SJCRH30 (cell line): Measurements from ENCODE around the gene RUNX1. TPM values are rescaled to one million over a fixed set of nuclear protein-coding genes. Genes with fewer than 3 reads are reported as not detected.
A peak's percentile ranks its signal among the peaks of the same experiment; 100 is the strongest.

Source experiments
- DNase-seq, 2 experiments: peaks; one replicate each; pipeline ENCODE4 v3.0.0-alpha.2; 2015 to 2020
- H3K27ac ChIP-seq: fragments of 250-450 bp; sonication (Bioruptor Pico); 2 replicates; pipeline ENCODE4 v1.5.1; 2020; ENCODE audit warnings: mild to moderate bottlenecking, moderate library complexity
- H3K27me3 ChIP-seq: fragments of 250-450 bp; sonication (Bioruptor Pico); 2 replicates; pipeline ENCODE4 v1.5.1; 2020; ENCODE audit warnings: mild to moderate bottlenecking, moderate library complexity
- H3K36me3 ChIP-seq: fragments of 250-450 bp; sonication (Bioruptor Pico); 2 replicates; pipeline ENCODE4 v1.5.1; 2020; ENCODE audit warnings: mild to moderate bottlenecking, moderate library complexity
- H3K4me1 ChIP-seq: fragments of 250-450 bp; sonication (Bioruptor Pico); 2 replicates; pipeline ENCODE4 v1.5.1; 2020; ENCODE audit warnings: mild to moderate bottlenecking, moderate library complexity
- H3K4me3 ChIP-seq: fragments of 250-450 bp; sonication (Bioruptor Pico); 2 replicates; pipeline ENCODE4 v1.5.1; 2020; ENCODE audit warnings: mild to moderate bottlenecking, moderate library complexity
- H3K9me3 ChIP-seq: fragments of 250-450 bp; sonication (Bioruptor Pico); replicated peaks from 2 replicates; pipeline ENCODE4 v1.5.1; 2020; ENCODE audit warnings: mild to moderate bottlenecking, moderate library complexity
- total RNA-seq: library from RNA; depleted of rRNA; stranded (reverse); fragments of >200 nt; shearing (Covaris generic); gene quantifications from 2 replicates; pipeline ENCODE4 v1.2.3, GENCODE V29; 2014

Gene RUNX1
- total RNA-seq, 1 experiment from 2014 or later: 23.7 TPM

DNA sequence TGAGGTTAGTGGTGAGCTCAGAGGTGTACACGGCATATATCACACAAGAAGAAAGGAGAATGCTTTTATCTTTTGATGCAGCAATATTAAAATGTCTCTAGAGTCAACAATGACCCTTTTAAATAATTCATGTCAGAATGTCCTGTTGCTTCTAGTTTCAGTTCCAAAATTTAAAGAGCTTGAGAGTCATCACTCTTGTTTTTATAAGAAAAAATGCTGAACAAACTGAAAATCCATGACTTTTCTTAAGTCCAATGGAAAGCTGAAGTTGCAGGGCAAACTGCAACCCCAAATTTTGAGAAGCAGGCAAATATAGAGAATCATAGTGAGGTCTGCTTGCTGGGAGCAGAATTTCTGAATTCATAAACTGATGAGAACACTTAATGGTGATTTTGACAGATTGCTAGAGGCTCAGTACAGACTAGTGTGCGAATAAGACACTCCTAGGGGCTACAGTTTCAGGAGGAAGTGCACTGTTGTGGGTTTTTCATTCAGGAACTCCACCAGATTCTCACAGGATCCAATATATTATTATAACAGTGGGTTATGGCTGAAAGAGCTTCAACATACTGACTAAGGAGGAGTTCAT, 245.2 kb downstream of the RUNX1 start:
- Histone ChIP-seq H3K36me3 (peaks cover 54% of the 10 kb centered on the region), H3K4me3 (no peak overlapping the region), H3K27ac (no peak overlapping the region), H3K9me3 (no peaks in the 10 kb centered on the region; the same call in 1 of the 2 replicates), H3K4me1 (peaks cover 12% of the 10 kb centered on the region; the same call in 1 of the 2 replicates), H3K27me3 (no peaks in the 10 kb centered on the region)
- no peak for DNase-seq

DNA sequence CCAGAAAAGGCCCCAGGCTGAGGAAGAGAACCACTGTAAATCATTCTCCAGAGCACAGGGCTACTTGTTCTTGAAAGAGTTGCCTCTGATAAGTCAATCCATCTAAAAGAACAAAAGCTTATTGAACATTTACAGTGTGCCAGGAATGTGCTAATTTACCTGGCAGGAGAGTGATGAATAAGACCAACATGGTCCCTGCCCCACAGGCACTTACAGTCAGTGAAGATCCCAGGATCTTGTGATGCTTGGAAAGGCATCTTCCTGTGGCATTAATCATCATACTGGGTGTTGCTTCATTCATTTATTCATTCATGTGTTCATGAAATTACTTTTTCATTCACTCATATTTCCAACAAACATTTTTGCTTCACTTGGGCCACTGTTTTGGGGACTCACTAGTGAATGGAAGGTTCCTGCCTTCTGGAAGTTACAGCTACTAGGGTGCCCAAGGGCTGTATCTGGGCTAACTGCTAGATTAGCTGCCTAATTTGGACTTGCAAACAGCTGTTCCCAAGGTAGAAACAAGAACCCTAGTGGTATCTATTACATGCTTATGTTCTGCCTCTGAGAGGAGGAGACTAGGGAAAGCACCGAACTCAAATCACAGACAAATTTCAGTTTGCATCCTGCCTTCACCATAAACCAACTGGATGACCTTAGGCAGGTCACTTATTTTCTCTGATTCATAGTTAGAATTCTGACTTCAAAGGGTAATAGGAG, 246.8 kb downstream of the RUNX1 start:
- Histone ChIP-seq H3K9me3 (no peaks in the 10 kb centered on the region; the same call in 1 of the 2 replicates), H3K4me1 (peaks cover 4% of the 10 kb centered on the region; the same call in 1 of the 2 replicates), H3K27ac (no peak overlapping the region), H3K36me3 (peaks cover 60% of the 10 kb centered on the region), H3K27me3 (no peaks in the 10 kb centered on the region), H3K4me3 (no peak overlapping the region)
- peak in 1 of 2 experiments; percentile 27 for DNase-seq

- Histone ChIP-seq H3K27me3 (no peaks in the 10 kb centered on the region), H3K27ac (no peak overlapping the region), H3K4me3 (no peak overlapping the region), H3K36me3 (peaks cover 61% of the 10 kb centered on the region), H3K4me1 (peaks cover 3% of the 10 kb centered on the region; the same call in 1 of the 2 replicates), H3K9me3 (no peaks in the 10 kb centered on the region; the same call in 1 of the 2 replicates)
- peak in 1 of 2 experiments; percentile 50 for DNase-seq
Measured at GRCh38 chr21:34801519-34802132, 247.5 kb downstream of the RUNX1 start.

- DNase-seq: no peak
- H3K36me3 ChIP-seq: peaks cover 60% of the 10 kb centered on the region
- no peaks in the 10 kb centered on the region for H3K9me3 ChIP-seq
- no peaks in the 10 kb centered on the region for H3K27me3 ChIP-seq
- H3K4me1 ChIP-seq: peaks cover 3% of the 10 kb centered on the region; the same call in 1 of the 2 replicates
- no peak overlapping the region for H3K27ac ChIP-seq
- no peak overlapping the region for H3K4me3 ChIP-seq
Measured at GRCh38 chr21:34800797-34801518, 248.1 kb downstream of the RUNX1 start.

DNA sequence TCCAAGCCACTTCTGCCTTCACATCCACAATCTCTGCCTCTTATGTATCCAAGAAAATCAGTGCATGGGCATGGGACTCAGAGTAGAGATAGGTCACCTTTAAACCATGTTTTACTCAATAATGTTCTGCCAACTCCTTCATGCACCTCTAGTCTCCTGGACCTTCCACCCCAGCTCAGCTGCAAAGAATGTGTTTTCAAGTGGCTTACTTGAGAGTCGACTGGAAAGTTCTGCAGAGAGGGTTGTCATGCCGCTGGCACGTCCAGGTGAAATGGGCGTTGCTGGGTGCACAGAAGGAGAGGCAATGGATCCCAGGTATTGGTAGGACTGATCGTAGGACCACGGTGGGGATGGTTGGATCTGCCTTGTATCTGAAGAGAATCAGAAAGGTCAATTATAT, 250.0 kb downstream of the RUNX1 start:
- Histone ChIP-seq H3K36me3 (peaks cover 67% of the 10 kb centered on the region), H3K27ac (no peak overlapping the region), H3K9me3 (no peaks in the 10 kb centered on the region), H3K4me1 (peaks cover 3% of the 10 kb centered on the region; the same call in 1 of the 2 replicates), H3K27me3 (no peaks in the 10 kb centered on the region), H3K4me3 (no peak overlapping the region)
- no peak for DNase-seq

- Histone ChIP-seq H3K27ac (no peak overlapping the region), H3K27me3 (no peaks in the 10 kb centered on the region), H3K36me3 (peaks cover 76% of the 10 kb centered on the region), H3K4me1 (peaks cover 3% of the 10 kb centered on the region; the same call in 1 of the 2 replicates), H3K4me3 (no peak overlapping the region), H3K9me3 (no peaks in the 10 kb centered on the region)
- no peak for DNase-seq
Measured at GRCh38 chr21:34797921-34798535, 251.1 kb downstream of the RUNX1 start.

DNA sequence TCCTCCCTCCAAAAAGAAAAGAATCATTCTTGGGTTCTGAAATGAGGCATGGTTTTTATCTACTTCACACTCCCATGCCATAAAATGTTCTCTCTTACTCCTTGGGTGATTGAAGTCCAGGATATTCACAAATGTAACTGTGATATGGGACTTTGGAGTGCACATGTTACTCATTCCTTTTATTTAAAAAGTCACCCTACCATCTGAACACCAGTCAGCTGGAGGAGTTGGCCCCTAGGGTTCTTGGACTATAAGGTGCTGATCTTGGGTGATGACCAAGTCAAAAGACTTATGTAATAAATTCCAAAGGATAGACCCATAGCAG, 251.9 kb downstream of the RUNX1 start:
- peaks cover 76% of the 10 kb centered on the region for H3K36me3 ChIP-seq

DNA sequence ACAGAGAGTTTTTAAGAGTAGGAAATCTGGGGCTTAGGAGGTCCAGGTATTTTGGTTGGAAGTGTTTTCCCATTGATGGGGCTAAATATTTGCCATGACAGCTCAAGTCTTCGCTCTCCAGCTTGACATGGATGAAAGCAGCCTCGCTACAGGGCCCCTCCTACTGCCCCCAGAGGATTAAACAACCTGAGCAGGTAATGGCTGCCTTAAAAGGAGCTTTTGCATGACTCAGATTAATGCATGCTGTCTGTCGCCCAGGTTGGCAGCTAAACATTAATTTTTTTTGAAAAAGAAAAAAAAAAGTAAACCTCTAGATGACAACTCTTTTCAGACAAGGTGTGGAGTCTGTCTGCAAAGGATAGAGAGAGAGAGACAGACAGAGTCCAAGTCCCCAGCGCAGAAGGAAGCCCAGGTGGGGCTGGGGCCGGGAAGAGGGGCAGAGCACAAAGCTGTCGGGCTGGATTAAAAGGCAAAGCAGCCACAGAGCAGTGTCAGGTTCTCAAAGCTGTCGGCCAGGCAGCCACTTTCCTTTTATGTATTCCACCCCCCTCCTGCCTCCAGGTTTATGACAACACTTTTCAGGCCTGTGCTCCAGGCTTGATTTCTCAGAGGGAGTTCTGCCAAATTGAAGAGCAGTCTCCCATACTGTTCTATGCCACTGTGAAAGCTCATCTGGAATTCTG, 252.4 kb downstream of the RUNX1 start:
- Histone ChIP-seq H3K4me3 (no peak overlapping the region), H3K27ac (no peak overlapping the region), H3K36me3 (peaks cover 71% of the 10 kb centered on the region), H3K9me3 (no peaks in the 10 kb centered on the region), H3K4me1 (no peaks in the 10 kb centered on the region), H3K27me3 (no peaks in the 10 kb centered on the region)
- no peak for DNase-seq

More for the DNA sequence above, 251.9 kb downstream of the RUNX1 start:
- Histone ChIP-seq H3K27ac (no peak overlapping the region), H3K9me3 (no peaks in the 10 kb centered on the region), H3K27me3 (no peaks in the 10 kb centered on the region), H3K4me3 (no peak overlapping the region), H3K4me1 (no peaks in the 10 kb centered on the region)
- no peak for DNase-seq

GRCh38 chr21:34795548-34796180, 253.4 kb downstream of the RUNX1 start:
- DNase-seq: no peak
- Histone ChIP-seq H3K27me3 (no peaks in the 10 kb centered on the region), H3K27ac (no peak overlapping the region), H3K36me3 (peaks cover 69% of the 10 kb centered on the region), H3K4me3 (no peak overlapping the region), H3K9me3 (no peaks in the 10 kb centered on the region), H3K4me1 (no peaks in the 10 kb centered on the region)

- no peak for DNase-seq
- no peaks in the 10 kb centered on the region for H3K4me1 ChIP-seq
- no peak overlapping the region for H3K4me3 ChIP-seq
- peaks cover 68% of the 10 kb centered on the region for H3K36me3 ChIP-seq
- no peaks in the 10 kb centered on the region for H3K27me3 ChIP-seq
- no peak overlapping the region for H3K27ac ChIP-seq
- H3K9me3 ChIP-seq: no peaks in the 10 kb centered on the region
Measured at GRCh38 chr21:34795175-34795547, 253.9 kb downstream of the RUNX1 start.

- no peak overlapping the region for H3K4me3 ChIP-seq
- H3K4me1 ChIP-seq: no peaks in the 10 kb centered on the region
- H3K9me3 ChIP-seq: no peaks in the 10 kb centered on the region
- no peak overlapping the region for H3K27ac ChIP-seq
- no peak for DNase-seq
- H3K27me3 ChIP-seq: no peaks in the 10 kb centered on the region
- peaks cover 72% of the 10 kb centered on the region for H3K36me3 ChIP-seq
Measured at GRCh38 chr21:34794686-34795085, 254.4 kb downstream of the RUNX1 start.

DNA sequence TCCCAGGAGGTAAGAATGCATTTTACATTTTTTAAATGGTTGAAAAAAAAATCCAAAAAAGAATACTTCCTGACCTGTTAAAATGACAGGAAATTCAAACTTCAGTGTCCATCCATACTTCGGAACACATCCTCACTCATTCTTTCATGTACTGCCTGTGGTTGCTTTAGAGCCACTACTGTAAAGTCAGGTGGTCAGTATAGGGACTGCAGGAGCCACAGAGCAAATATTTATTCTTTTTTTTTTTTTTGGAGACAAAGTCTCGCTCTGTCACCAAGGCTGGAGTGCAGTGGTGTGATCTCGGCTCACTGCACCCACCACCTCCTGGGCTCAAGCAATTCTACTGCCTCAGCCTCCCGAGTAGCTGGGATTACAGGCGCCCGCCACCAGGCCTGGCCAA, 255.6 kb downstream of the RUNX1 start:
- peaks cover 66% of the 10 kb centered on the region for H3K36me3 ChIP-seq

DNA sequence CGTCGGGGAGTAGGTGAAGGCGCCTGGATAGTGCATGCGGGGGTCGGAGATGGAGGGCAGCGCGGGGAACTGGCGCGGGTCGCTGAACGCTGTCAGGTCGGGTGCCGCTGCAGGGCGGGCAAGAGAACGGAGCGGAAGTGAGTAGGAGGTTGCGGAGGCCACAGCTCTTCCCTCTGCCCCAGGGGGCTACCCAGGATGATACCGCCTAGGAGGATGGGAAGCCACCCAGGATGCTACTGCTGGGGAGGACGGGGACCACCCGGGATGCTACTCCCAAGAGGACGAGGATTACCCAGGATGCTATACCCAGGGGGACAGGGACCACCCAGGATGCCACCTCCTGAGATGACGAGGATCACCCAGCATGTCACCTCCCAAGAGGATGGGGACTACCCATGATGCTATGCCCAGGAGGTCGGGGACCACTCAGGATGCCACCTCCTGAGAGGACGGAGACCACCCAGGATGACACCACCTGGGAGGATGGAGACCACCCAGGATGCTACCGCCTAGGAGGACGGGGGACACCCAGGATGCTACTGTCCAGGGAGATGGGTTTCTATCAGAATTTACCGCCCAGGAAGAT, 256.5 kb downstream of the RUNX1 start:
- no peak overlapping the region for H3K4me3 ChIP-seq
- DNase-seq: peak; percentile 37 to 44
- no peak overlapping the region for H3K27ac ChIP-seq
- H3K27me3 ChIP-seq: no peaks in the 10 kb centered on the region
- H3K36me3 ChIP-seq: peaks cover 58% of the 10 kb centered on the region
- no peaks in the 10 kb centered on the region for H3K4me1 ChIP-seq
- H3K9me3 ChIP-seq: no peaks in the 10 kb centered on the region

More for the DNA sequence above, 255.6 kb downstream of the RUNX1 start:
- H3K9me3 ChIP-seq: no peaks in the 10 kb centered on the region
- H3K4me1 ChIP-seq: no peaks in the 10 kb centered on the region
- no peaks in the 10 kb centered on the region for H3K27me3 ChIP-seq
- no peak overlapping the region for H3K4me3 ChIP-seq
- no peak for DNase-seq
- H3K27ac ChIP-seq: no peak overlapping the region
